ENCODE results near the gene SP140L.

DNA sequence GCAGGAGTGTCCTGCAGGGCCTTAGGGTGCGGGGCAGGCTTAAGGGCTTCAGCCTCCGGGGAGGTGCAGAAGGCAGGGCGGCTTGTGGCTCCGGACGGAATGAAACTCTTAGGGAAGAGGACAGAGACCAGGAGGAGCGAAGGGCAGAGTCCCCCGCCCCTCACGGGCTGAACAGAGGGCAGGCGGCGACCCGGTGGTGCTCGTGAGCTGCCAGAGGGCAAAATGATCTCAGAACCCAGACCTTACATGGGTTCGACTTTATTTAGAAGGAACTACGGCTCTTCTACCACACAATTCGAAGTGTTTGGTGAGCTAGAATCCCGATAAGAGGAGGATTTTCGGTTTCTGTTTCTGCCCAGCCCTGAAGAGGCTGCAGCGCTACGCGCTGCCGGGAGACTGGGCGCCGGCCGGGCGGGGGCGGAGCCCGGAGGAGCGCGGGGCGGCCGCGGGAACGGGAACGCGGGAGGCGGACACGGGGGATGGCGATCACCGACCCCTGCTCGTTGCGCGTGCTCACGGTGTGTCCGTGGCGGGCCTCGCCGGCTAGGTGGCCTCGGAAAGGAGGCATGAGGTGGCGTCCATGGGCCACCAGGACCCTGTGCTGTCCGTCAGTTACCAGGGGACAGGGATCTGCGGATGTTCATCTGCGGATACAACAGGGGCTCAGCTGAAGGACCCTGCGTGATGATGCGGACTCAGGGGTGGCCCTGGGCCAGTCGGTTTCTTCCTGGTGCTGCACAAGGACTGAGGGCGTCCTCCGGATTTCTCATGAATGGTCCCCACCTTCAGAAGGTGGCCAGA, 84.8 kb downstream of the SP140L start:
- peak in 4 of 11 experiments; percentile 19 to 47 (median 24) for TF ChIP-seq CTCF (IDR thresholded peaks at IDR 0.05 in 8 of 11, conservative IDR thresholded peaks at IDR 0.05 in 3 of 11)
- TF ChIP-seq POLR2A (IDR thresholded peaks at IDR 0.05) = peak in 1 of 3 donors; percentile 32
- peak; percentile 78 to 87 (median 87) for TF ChIP-seq POLR2AphosphoS5 (IDR thresholded peaks at IDR 0.05)
